ENCODE data around the gene NR6A1.

DNA sequence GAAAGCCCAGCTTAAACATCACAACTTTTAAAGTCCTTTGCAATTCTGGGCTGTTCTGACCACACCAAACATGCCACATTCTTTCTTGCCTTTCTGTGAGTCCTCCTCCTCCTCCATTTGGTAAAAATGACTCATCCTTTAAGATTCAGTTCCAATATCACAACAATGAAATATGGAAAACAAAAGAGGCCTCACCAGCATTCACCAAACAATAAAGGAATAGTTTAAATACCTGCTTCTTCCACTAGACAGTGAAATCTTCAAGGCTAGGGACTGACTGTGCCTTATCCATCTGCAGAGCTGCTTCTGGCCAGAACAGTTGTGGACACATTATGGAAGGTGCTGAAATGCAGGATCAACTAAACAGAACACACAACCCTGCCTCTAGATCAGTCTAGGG lies 36.0 kb downstream of the NR6A1 start:
- TF ChIP-seq, protein P1, sequence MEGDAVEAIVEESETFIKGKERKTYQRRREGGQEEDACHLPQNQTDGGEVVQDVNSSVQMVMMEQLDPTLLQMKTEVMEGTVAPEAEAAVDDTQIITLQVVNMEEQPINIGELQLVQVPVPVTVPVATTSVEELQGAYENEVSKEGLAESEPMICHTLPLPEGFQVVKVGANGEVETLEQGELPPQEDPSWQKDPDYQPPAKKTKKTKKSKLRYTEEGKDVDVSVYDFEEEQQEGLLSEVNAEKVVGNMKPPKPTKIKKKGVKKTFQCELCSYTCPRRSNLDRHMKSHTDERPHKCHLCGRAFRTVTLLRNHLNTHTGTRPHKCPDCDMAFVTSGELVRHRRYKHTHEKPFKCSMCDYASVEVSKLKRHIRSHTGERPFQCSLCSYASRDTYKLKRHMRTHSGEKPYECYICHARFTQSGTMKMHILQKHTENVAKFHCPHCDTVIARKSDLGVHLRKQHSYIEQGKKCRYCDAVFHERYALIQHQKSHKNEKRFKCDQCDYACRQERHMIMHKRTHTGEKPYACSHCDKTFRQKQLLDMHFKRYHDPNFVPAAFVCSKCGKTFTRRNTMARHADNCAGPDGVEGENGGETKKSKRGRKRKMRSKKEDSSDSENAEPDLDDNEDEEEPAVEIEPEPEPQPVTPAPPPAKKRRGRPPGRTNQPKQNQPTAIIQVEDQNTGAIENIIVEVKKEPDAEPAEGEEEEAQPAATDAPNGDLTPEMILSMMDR (IDR thresholded peaks at IDR 0.05) = no peak
- TF ChIP-seq POLR2A (IDR thresholded peaks at IDR 0.05) = no peak

All from ovary (tissue), 3 donors.